Endothelial cell of hepatic sinusoid (primary cell): ENCODE measurements around the gene PREX1.
"Not testable (repeated sequence)": the region's sequence is repeated elsewhere in the genome, so short reads cannot be mapped to it uniquely, and the experiment has no call there.

Experiments used
- in situ Hi-C: cut with HindIII; loops from 2 replicates; pipeline ENCODE4 v1.10.0; 2017; ENCODE audit warnings: low sequenced_read_pairs

The PREX1 gene

DNA sequence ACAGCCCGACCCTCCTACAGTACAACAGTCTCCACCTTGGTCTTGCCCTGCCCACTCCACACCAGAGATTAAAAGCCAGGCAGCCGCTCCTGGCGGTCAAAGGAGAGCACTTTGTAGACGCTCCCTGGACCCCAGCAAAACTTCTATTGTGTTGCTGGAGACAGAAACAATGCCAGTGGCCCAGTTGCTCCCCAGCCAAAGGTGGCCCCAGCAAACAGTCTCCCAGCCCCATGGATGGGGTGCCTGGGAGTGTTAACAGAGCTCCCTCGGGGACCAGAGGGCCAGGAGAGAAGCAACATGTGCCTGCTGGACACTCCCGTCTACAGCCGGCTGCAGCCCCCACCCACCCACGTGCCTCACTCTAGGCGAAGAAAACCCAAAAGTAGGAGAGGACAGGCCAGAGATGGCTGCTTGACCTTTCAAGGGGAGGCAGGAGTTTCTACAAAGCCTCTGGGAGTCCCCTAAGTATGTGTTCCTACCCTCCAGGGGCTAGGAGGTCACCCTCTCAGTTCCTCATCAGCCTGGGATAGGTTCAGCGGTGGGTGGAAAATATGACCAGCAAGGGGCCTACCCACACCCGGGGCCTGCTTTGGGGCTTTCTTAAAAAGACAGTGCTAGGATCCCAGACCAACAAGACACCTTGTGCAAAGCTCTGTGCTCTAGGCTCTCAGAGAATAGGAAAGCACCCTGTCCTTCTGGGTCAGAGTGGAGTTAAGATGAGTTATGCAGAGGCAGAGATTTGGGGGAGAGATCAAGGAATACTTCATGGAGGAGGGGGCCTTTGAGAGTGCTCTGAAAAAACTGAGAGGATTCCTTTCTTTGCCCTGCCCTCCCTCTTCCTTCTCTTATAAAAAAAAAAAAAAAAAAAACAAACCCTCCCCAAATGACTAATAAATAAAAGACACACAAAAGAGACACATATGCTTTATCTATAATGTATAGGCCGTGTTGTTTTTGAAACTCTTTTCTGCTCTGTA lies 19.0 kb upstream of the PREX1 start:
- in situ Hi-C loops = loop anchor here (5.0 kb wide), 1 partner anchor 40 kb away; no protein-coding TSS in a partner anchor

DNA sequence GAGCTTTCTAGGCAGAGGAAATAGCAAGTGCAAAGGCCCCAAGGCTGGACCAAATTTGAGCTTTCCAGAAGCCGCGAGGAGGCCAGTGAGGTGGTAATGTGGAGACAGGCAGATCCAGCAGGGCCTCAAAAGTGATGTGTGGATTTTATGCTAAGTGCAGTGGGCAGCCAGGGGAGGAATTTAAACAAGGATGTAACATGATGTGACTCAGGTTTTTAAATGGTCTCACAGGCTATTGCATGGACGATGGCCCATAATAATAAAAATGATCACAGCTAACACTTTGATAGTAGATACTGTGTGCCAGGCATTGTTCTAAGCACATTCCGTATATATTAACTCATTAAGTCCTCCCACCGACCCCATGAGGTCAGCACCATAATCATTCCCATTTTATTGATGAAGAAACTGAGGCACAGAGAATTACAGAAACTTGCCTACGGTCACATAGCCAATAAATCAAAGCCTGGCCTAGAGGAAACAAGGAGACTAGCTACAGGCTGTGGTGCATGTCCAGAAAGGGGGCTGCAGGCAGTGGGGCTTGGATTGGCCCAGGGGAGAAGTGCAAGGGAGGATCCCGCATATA lies 18.0 kb upstream of the PREX1 start:
- in situ Hi-C loops = loop anchor here (5.0 kb wide), 1 partner anchor 41 kb away; no protein-coding TSS in a partner anchor

GRCh38 chr20:48844996-48845395 lies 17.2 kb upstream of the PREX1 start:
- in situ Hi-C loops = loop anchor here (5.0 kb wide), 1 partner anchor 42 kb away; no protein-coding TSS in a partner anchor

DNA sequence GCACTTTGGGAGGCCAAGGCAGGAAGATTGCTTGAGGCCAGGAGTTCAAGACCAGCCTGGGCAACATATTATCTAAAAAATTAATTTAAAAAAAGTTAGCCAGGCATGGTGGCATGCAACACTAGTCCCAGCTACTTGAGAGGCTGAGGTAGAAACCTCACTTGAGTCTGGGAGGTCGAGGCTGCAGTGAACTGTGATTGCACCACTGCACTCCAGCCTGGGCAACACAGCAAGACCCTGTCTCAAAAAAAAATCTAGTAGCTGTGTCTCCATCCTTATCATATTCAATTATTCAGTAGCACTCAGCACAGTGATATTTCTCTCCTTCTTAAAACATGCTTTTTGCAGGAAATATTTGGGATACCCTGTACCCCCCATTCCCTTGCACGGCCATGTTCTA lies 16.1 kb upstream of the PREX1 start:
- in situ Hi-C loops = not testable (repeated sequence)

GRCh38 chr20:48843057-48843806 lies 15.4 kb upstream of the PREX1 start:
- in situ Hi-C loops = no loop called here

DNA sequence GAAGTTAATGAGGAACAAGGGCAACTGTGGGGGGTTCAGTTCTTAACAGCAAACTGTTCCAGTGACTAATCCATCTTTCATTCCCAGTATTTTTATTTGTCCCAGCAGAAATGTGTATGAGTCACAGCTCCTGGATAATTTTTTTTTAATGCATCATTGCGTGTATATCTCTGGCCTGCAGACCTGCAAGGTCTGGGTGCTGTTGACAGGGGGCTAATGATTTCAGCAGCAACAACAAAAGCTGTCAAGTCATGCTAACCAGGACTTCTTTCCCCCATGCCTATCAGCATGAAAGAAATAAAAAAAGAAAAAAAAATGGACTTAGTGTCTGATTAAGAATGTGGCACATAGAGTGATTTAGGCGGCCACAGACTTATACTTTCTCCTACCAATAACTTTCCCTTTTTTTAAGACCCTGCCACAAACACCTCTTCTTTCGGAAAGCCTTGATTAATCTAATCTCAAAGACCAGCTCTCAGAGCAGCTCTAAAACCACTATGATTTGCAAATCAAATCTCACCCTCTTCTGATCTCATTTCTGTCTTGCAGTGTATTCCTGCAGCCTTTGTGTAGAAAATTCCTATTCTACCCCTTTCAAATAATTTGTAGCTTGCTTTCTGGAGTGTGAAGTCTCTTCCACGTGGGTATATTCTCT lies 14.2 kb upstream of the PREX1 start:
- in situ Hi-C loops = no loop called here

GRCh38 chr20:48841196-48841874 lies 13.5 kb upstream of the PREX1 start:
- in situ Hi-C loops = no loop called here

- in situ Hi-C loops = loop anchor here (5.0 kb wide), 1 partner anchor 87 kb away; no protein-coding TSS in a partner anchor
These were observed 11.5 kb upstream of the PREX1 start for GRCh38 chr20:48839154-48839917.

- in situ Hi-C loops = loop anchor here (5.0 kb wide), 1 partner anchor 85 kb away; no protein-coding TSS in a partner anchor
These were observed 9.2 kb upstream of the PREX1 start for GRCh38 chr20:48837014-48837413.

DNA sequence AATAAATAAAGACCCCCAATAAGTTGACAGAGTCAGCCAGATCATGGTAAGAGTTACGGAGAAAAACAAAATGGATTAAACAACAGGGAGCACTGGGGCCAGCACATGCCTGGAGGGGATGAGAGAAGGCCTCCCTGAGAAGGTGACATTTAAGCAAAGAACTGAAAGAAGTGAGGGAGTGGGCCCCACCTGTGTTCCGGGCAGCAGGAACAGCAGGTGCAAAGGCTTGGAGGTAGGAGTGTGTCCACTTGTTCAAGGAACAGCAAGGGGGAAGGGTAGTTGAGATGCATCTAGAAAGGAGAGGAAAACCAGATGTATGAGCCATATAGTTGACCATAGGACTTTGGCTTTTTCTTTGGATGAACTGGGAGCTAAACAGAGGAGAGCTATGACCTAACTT lies 7.6 kb upstream of the PREX1 start:
- in situ Hi-C loops = loop anchor here (5.0 kb wide), 1 partner anchor 83 kb away; no protein-coding TSS in a partner anchor

DNA sequence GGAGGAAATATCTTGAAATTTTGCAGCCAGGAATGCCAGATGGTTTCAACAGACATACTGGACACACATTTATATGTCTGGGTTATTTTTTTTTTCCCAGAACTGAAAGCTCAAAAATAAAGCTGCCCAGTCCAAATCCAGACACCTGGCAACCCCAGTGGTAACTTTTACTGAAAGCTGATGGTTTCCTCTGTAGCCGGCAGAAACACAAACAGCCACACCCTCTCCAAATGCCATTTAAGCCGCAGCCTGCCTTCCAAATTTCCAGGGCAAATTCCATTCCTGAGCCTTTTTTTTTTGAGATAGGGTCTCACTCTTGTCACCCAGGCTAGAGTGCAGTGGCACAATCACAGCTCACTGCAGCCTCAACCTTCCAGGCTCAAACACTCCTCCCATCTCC lies 6.5 kb upstream of the PREX1 start:
- in situ Hi-C loops = no loop called here

- in situ Hi-C loops = no loop called here
These were observed 4.6 kb upstream of the PREX1 start for GRCh38 chr20:48832405-48832730.

DNA sequence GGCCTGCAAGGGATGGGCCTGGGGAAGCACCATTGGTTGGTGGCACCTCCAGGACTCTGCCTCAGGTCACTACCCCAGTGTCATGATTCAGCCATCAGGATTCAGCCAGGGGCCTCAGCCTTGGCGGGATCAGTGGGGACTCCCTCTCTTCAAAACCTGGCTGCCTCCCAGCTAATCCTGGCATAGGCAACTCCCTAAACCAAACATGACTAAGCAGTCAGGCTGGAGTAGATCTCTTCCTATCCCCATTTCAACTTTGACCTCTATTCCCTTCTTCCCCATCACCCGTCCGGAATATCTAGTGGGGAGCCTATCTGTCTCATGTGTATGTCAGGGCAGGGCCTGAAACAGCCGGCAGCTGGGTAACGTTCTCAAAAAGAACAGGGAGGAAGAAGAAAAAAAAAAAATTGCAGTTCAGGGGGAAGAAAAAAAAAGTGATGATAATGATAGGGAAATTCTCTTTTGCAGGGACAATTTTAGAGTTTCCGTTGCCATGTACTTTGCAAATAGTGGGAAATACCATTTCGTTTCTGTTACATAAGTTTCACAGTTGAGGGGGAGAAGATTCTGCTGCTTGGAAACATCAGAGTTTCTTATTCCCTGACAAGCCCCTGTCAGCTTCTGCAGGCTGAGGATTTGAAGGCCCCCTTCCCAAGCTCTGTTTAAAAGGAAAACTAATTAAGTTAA lies 4.1 kb upstream of the PREX1 start:
- in situ Hi-C loops = no loop called here

- in situ Hi-C loops = no loop called here
These were observed 3.1 kb upstream of the PREX1 start for GRCh38 chr20:48830826-48831318.

DNA sequence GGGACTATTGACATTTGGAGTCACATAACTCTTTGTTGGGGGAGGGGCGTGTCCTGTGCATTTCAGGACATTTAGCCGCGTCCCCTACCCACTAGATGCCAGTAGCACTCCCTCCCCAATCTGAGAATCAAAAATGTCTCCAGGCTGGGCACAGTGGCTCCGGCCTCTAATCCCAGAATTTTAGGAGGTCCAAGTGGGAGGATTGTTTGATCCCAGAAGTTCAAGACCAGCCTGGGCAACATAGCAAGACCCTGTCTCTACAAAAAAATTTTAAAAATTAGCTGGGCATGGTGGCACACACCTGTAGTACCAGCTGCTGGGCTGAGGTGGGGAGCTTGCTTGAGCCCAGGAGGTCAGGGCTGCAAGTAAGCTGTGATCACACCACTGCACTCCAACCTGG lies 2.1 kb upstream of the PREX1 start:
- in situ Hi-C loops = no loop called here

DNA sequence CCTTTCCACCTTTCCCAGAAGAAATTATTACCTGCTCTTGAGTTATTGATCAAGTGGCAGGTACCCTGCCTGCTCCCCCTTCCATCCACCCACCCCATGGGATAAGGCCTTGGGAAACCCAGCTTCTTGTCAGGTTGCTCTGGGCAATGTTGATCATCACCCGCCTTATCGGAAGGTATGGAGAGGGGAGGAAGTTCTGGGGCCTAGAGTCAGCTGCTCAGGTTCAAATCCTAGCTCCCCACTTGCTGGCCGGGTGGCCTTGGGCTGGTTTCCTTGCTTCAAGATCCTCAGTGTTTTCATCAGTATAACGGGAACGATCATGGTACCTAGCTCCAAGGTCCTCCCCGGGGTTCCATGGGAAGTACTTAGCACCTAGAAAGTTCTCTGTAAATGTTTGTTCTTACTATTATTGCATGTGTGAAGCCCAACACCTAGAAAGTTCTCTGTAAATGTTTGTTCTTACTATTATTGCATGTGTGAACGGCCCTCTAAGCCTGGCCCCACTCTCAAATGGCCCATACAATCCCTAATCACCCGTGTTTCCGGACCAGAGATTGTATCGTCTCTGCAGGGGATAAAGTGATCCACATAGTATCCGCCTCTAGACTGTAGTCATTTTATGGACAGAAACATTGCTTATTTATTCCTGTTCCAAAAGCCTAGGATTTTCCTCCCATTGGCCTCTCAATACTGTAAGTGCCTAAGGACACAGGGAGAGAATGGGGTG lies 1.1 kb upstream of the PREX1 start:
- in situ Hi-C loops = no loop called here

GRCh38 chr20:48826883-48827771 lies 672 bp downstream of the PREX1 start:
- in situ Hi-C loops = no loop called here
